GM12892 (cell line): Measurements from ENCODE around the gene ATF6.

Experiments
- POLR2A ChIP-seq: IDR thresholded peaks from 2 replicates; pipeline ENCODE4 v1.6.1; 2011; ENCODE audit warnings: low read depth, low read length, control low read depth
- POLR2AphosphoS5 ChIP-seq: IDR thresholded peaks from 2 replicates; pipeline ENCODE4 v1.6.1; 2011; ENCODE audit warnings: low read depth, low read length, control low read depth

DNA sequence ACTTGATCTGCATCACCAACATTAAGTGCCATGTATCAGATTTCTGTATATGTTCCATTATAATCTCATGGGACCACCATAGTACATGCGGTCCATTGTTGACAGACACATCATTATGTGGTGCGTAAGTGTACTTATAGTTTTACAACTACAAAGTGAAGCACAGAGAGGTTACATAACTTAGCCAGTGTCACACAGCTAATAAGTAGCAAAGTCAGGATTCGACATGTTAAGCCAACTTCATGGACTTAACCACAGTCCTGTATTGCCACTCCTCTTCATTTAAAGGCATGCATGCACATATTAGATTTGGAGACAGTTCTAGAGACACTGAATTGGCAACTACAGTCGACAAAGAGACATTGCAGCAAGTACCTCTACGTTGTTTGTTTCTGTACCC is 120.5 kb downstream of the ATF6 start:
- no peak for TF ChIP-seq POLR2A
- TF ChIP-seq POLR2AphosphoS5, result no peak
